C1 segment of cervical spinal cord (tissue), 14 donors: Measurements from ENCODE around the gene CD2AP.
A peak's percentile ranks its signal among the peaks of the same experiment; 100 is the strongest.
"Not testable (repeated sequence)": the region's sequence is repeated elsewhere in the genome, so short reads cannot be mapped to it uniquely, and the experiment has no call there.

Source experiments
- DNase-seq, 14 donors: peaks; one replicate each; lab custom pipeline; 2025; lab: John Stamatoyannopoulos, UW

The CD2AP gene

GRCh38 chr6:47556459-47556858, 78.9 kb downstream of the CD2AP start:
- DNase-seq, result not testable (repeated sequence)

GRCh38 chr6:47563162-47563561, 85.6 kb downstream of the CD2AP start:
- DNase-seq, result no peak

DNA sequence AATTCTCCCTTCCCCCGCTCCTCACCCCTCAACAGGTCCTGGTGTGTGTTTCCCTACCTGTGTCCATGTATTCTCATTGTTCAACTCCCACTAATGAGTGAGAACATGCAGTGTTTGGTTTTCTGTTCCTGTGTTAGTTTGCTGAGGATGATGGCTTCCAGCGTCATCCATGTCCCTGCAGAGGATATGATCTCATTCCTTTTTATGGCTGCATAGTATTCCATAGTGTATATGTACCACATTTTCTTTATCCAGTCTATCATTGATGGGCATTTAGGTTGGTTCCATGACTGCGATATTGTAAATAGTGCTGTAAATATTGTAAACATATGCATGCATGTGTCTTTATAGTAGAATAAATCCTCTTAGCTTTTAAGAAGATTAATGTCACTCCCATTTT, 89.0 kb downstream of the CD2AP start:
- DNase-seq, result not testable (repeated sequence)

DNA sequence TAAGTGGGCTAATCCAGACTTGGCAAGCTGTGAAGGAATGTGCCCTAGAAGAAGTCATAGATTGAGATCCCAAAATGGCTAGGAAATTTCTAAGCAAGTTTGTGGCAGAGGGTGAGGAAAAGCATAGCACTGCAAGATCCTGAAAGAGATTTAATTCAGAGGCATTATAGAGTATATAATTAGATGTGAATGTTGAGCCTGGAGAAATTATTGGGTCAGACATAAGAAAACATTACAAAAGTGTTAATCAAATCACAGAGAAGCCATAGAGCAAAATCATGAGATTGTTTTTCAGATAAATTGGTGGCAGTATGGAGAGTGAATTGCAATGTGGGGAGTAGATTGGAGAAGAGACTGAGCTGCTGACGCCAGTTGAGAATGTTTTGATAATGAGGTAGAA, 90.0 kb downstream of the CD2AP start:
- no peak for DNase-seq

DNA sequence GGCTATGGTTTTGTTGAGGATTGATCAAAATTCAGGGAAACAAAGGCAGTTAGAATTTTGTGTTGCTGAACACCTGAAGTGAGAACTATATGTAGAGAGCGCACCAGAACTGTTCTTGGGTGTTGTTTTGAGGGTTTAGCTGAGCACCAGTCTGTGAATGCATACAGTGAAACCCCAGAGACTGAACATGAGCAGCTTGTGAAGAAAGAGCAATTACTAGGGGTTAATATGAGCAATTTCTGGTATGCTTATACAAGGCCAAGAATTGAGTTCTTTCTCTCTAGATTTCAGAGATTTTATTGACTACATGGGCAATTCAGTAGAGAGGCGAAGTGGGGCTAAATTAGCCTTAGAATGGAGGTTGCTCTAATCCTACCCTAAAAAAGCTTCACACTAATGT, 93.9 kb downstream of the CD2AP start:
- no peak for DNase-seq

DNA sequence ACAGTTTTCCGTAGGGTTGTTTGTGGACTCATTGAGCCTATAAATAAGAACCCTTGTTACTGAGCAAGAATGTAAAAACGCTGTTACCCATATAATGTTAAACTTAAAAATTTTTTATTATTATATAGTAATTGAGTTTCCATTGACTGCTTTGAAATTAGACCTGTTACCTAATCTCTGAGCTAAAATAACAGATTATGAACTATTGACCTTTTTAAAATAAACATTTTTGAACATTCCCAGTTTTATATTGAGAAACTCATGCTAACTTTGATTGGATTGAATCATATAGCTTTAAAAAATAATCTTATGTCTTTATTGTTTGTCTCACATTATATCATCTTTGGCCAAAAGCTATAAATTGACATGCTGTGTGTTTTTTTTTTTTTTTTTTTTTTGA, 95.5 kb downstream of the CD2AP start:
- no peak for DNase-seq

GRCh38 chr6:47574789-47575188, 97.2 kb downstream of the CD2AP start:
- DNase-seq, result no peak

DNA sequence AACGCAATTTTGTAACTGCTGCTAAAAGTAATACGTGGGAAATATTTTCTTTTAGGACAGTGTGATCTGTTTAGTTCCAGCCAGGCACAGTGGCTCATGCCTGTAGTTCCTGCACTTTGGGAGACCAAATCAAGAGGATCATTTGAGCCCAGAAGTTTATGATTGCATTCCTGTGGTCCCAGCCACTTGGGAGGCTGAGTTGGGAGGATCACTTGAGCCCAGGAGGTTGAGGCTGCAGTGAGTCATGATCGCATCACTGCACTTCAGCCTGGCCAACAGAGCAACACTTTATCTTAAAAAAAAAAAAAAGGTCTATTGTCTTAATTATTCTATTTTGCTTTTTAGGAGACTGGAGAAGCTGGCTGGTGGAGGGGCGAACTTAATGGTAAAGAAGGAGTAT, 101.5 kb downstream of the CD2AP start:
- no peak for DNase-seq

- no peak for DNase-seq
Observed at GRCh38 chr6:47581591-47581990, 104.0 kb downstream of the CD2AP start.

DNA sequence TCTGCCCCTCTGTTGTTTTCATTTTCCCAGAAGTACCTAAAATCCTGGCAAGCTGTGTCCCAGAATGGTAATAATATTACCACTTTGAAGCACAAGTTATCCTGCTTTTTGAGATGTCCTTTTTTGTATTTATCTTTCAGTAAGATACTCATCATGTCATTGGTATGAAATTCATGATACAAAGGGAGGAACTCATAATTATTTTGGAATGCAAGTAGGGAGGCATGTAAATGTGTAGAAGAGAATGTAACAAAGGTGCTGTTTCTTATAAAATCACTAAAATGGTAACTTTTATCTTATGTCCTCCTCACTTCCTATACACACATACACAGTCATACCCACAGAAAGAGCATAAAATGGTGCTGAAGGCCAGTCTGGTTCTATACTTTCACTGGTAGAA, 109.9 kb downstream of the CD2AP start:
- DNase-seq, result no peak

- no peak for DNase-seq
Observed at GRCh38 chr6:47592131-47592840, 114.7 kb downstream of the CD2AP start.

GRCh38 chr6:47593979-47594378, 116.4 kb downstream of the CD2AP start:
- DNase-seq, result no peak

- DNase-seq, result no peak
Observed at GRCh38 chr6:47595785-47596184, 118.2 kb downstream of the CD2AP start.

DNA sequence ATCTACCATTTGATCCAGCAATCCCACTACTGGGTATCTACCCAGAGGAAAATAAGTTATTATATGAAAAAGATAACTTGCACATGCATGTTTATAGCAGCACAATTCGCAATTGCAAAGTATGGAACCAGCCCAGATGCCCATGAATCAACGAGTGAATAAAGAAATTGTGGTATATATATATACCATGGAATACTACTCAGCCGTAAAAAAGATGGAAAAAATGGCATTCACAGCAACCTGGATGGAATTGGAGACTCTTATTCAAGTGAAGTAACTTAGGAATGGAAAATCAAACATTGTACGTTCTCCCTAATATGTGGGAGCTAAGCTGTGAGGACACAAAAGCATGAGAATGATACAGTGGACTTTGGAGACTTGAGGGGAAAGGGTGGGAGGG, 120.8 kb downstream of the CD2AP start:
- no peak for DNase-seq

- DNase-seq, result no peak
Observed at GRCh38 chr6:47599512-47599911, 121.9 kb downstream of the CD2AP start.

- no peak for DNase-seq
Observed at GRCh38 chr6:47603227-47603626, 125.6 kb downstream of the CD2AP start.

DNA sequence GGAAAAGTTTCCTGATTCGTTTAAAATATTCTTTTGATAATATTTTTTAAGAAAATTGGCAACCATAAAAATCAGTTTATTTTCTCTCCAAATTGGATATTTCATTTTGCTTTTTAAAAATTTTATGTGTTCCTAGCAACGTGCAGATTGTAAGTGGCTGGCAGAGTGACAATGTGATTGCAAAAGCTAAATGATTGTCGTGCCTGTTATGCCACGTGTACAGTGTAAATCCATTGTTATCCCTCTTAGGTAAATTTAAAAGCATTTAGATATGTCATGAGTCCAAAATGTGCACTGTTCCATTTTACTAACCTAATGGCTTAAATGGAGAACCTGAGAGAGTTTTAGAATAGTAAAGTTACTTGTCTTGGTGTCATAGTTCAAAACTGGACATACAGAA, 126.4 kb downstream of the CD2AP start:
- DNase-seq, result no peak

DNA sequence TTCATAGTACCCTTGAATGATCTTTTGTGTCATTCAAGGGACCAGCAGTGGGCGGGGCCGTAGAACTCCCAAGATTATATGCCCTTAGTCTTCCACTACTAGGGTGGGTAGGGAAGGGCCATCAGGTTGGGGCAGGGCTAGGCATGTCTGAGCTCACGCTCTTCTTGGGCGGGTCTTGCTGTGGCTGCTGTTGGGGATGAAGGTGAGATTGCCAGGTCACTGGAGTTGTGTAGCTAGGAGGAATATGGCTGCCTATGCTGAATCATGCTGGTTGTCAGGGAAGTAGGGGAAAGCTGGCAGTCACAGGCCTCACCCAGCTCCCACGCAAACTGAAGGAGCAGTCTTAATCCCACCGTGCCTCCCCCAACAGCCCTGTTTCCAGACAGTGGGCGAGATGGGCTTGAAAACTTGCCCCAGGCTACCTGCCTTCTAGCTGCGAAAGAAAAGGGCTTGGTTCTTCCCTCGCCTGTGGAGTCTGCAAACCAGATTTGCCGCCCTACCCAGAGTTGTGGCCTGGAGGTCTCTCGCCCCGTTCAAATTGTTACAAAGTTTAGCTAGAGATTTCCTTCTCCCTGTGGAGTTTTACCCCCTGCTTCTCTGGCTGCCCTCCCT, 144.4 kb downstream of the CD2AP start:
- no peak for DNase-seq

GRCh38 chr6:47626782-47627181, 149.2 kb downstream of the CD2AP start:
- DNase-seq, result no peak

- DNase-seq, result no peak
Observed at GRCh38 chr6:47628448-47629272, 151.1 kb downstream of the CD2AP start.

DNA sequence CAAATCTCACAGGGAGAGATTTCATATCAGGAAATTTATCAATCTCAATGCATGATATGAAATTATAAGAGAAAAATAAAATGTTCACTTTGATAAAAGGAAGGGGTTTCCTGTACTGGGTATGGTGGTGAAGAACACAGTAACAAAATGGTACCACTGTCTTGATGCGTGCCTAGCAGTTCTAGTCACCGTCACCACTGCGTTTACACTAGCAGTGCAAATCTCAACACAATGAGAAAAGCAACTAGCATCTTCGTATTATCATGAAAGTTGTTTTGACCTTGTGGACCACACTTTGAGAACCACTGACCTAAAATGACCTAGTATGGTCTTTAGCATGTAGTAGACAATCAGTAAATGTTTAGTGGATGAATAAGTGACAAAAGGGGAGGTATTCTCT, 152.4 kb downstream of the CD2AP start:
- DNase-seq, result no peak

- DNase-seq, result no peak
Observed at GRCh38 chr6:47630587-47630986, 153.0 kb downstream of the CD2AP start.

GRCh38 chr6:47631269-47631772, 153.7 kb downstream of the CD2AP start:
- DNase-seq, result peak in 2 of 14 donors; percentile 3 to 50
